ENCODE data around the gene EXD1. TPM values are rescaled to one million over a fixed set of nuclear protein-coding genes. Genes with fewer than 3 reads are reported as not detected.
A peak's percentile ranks its signal among the peaks of the same experiment; 100 is the strongest.

The EXD1 gene
- total and polyA plus RNA-seq, 2 of the 13 experiments (the other 11 are each of a cell fraction or from before 2014, with no cell fraction given): not detected

- Histone ChIP-seq H3K79me2 (ENCODE audit: insufficient read depth, low read length) (no peaks in the 10 kb centered on the region), H3K4me1 (ENCODE audit: insufficient read depth, low read length) (peaks cover 36% of the 10 kb centered on the region), H3K27ac (ENCODE audit: extremely low read length, insufficient read depth, low read length) (no peak overlapping the region), H4K20me1 (ENCODE audit: insufficient read depth, low read length) (no peaks in the 10 kb centered on the region), H3K36me3 (replicated peaks in 1 of 2; ENCODE audit: control insufficient read depth in 1 of 2, insufficient read depth in 2 of 2, low read length in 2 of 2) (no peaks in the 10 kb centered on the region), H3K4me3 (replicated peaks in 1 of 3; ENCODE audit: insufficient read depth in 1 of 3, low read depth in 2 of 3, low read length in 3 of 3) (no peak overlapping the region), H3K27me3 (ENCODE audit: control insufficient read depth in 1 of 2, insufficient read depth in 2 of 2, low read length in 2 of 2) (no peaks in the 10 kb centered on the region; a peak in 1 of 5 replicates), H3K9me3 (ENCODE audit: low read length) (no peaks in the 10 kb centered on the region), H3K9ac (ENCODE audit: insufficient read depth, low read depth, low read length) (no peak overlapping the region), H2AFZ (ENCODE audit: low read length) (no peak overlapping the region), H3K4me2 (ENCODE audit: low read depth, low read length) (no peak overlapping the region)
- ATAC-seq: no peak
- CTCF ChIA-PET (ENCODE audit: low intra/inter-chr PET ratio, low total read pairs): no interaction called here
- no peak for FAIRE-seq
- 94% methylated on average over 20 of the region's 37 CpGs for WGBS (ENCODE audit: low lambda C conversion rate)
- no TSS peak for BruUV-seq (replicated peaks)
- in situ Hi-C loops (cut with HindIII; ENCODE audit: extremely low pct_ligation_motif_present, low pct_unique_long_range_greater_than_20kb) (no loop called here), intact Hi-C loops (cut with micrococcal nuclease; ENCODE audit: unreplicated experiment) (no loop called here)
- no peak for DNase-seq (ENCODE audit: low spot score)
- POLR2A ChIA-PET: no interaction called here
- TF ChIP-seq, protein P1, sequence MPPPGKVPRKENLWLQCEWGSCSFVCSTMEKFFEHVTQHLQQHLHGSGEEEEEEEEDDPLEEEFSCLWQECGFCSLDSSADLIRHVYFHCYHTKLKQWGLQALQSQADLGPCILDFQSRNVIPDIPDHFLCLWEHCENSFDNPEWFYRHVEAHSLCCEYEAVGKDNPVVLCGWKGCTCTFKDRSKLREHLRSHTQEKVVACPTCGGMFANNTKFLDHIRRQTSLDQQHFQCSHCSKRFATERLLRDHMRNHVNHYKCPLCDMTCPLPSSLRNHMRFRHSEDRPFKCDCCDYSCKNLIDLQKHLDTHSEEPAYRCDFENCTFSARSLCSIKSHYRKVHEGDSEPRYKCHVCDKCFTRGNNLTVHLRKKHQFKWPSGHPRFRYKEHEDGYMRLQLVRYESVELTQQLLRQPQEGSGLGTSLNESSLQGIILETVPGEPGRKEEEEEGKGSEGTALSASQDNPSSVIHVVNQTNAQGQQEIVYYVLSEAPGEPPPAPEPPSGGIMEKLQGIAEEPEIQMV (CRISPR knock-in tag; IDR thresholded peaks at IDR 0.05; ENCODE audit: low read depth): no peak
Measured at GRCh38 chr15:41151451-41152005, 79.0 kb downstream of the EXD1 start.

GRCh38 chr15:41150279-41150678, 80.3 kb downstream of the EXD1 start:
- BruUV-seq (replicated peaks): no TSS peak
- Histone ChIP-seq H3K36me3 (replicated peaks in 1 of 2; ENCODE audit: control insufficient read depth in 1 of 2, insufficient read depth in 2 of 2, low read length in 2 of 2) (no peaks in the 10 kb centered on the region), H3K9ac (ENCODE audit: insufficient read depth, low read depth, low read length) (no peak overlapping the region), H4K20me1 (ENCODE audit: insufficient read depth, low read length) (no peaks in the 10 kb centered on the region), H2AFZ (ENCODE audit: low read length) (no peak overlapping the region), H3K27ac (ENCODE audit: extremely low read length, insufficient read depth, low read length) (no peak overlapping the region), H3K79me2 (ENCODE audit: insufficient read depth, low read length) (no peaks in the 10 kb centered on the region), H3K4me1 (ENCODE audit: insufficient read depth, low read length) (peaks cover 36% of the 10 kb centered on the region), H3K4me2 (ENCODE audit: low read depth, low read length) (peak overlapping the region; percentile 33), H3K9me3 (ENCODE audit: low read length) (no peaks in the 10 kb centered on the region), H3K27me3 (ENCODE audit: control insufficient read depth in 1 of 2, insufficient read depth in 2 of 2, low read length in 2 of 2) (no peaks in the 10 kb centered on the region; a peak in 1 of 5 replicates), H3K4me3 (replicated peaks in 1 of 3; ENCODE audit: insufficient read depth in 1 of 3, low read depth in 2 of 3, low read length in 3 of 3) (no peak overlapping the region)
- no peak for FAIRE-seq
- TF ChIP-seq FIP1L1 (IDR thresholded peaks at IDR 0.05; ENCODE audit: borderline replicate concordance, insufficient read depth, low read depth, low read length) (no peak), ZNF33B (CRISPR knock-in tag; IDR thresholded peaks at IDR 0.05) (no peak), HDAC6 (IDR thresholded peaks at IDR 0.05; ENCODE audit: low read depth, low read length) (no peak), PAWR (CRISPR knock-in tag; IDR thresholded peaks at IDR 0.05; ENCODE audit: borderline replicate concordance) (no peak), RBAK (CRISPR knock-in tag; IDR thresholded peaks at IDR 0.05) (no peak), SYNCRIP (IDR thresholded peaks at IDR 0.05; ENCODE audit: insufficient read depth, low read depth, low read length) (no peak), KLF13 (CRISPR knock-in tag; IDR thresholded peaks at IDR 0.05) (no peak), SMARCE1 (IDR thresholded peaks at IDR 0.05; ENCODE audit: borderline replicate concordance) (no peak), ZSCAN25 (CRISPR knock-in tag; IDR thresholded peaks at IDR 0.05) (no peak), KLF11 (CRISPR knock-in tag; IDR thresholded peaks at IDR 0.05) (no peak)
- TF ChIP-seq, protein P2, sequence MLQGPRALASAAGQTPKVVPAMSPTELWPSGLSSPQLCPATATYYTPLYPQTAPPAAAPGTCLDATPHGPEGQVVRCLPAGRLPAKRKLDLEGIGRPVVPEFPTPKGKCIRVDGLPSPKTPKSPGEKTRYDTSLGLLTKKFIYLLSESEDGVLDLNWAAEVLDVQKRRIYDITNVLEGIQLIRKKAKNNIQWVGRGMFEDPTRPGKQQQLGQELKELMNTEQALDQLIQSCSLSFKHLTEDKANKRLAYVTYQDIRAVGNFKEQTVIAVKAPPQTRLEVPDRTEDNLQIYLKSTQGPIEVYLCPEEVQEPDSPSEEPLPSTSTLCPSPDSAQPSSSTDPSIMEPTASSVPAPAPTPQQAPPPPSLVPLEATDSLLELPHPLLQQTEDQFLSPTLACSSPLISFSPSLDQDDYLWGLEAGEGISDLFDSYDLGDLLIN (CRISPR knock-in tag; IDR thresholded peaks at IDR 0.05; ENCODE audit: borderline replicate concordance): no peak
- TF ChIP-seq, protein P3, sequence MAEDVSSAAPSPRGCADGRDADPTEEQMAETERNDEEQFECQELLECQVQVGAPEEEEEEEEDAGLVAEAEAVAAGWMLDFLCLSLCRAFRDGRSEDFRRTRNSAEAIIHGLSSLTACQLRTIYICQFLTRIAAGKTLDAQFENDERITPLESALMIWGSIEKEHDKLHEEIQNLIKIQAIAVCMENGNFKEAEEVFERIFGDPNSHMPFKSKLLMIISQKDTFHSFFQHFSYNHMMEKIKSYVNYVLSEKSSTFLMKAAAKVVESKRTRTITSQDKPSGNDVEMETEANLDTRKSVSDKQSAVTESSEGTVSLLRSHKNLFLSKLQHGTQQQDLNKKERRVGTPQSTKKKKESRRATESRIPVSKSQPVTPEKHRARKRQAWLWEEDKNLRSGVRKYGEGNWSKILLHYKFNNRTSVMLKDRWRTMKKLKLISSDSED (CRISPR knock-in tag; IDR thresholded peaks at IDR 0.05): no peak
- ATAC-seq: no peak
- in situ Hi-C loops (cut with HindIII; ENCODE audit: extremely low pct_ligation_motif_present, low pct_unique_long_range_greater_than_20kb): no loop called here
- WGBS (ENCODE audit: low lambda C conversion rate): 27% methylated on average over 4 of the region's 4 CpGs
- ChIA-PET POLR2A (no interaction called here), CTCF (ENCODE audit: low intra/inter-chr PET ratio, low total read pairs) (no interaction called here)
- intact Hi-C loops (cut with micrococcal nuclease; ENCODE audit: unreplicated experiment): no loop called here
- DNase-seq (ENCODE audit: low spot score): no peak

Measured in HepG2 (cell line).